ENCODE data around the gene HOXB4. TPM values are rescaled to one million over a fixed set of nuclear protein-coding genes. Genes with fewer than 3 reads are reported as not detected.

The HOXB4 gene
- total RNA-seq, 2 experiments from 2014 or later: 0.16 to 0.17 TPM

DNA sequence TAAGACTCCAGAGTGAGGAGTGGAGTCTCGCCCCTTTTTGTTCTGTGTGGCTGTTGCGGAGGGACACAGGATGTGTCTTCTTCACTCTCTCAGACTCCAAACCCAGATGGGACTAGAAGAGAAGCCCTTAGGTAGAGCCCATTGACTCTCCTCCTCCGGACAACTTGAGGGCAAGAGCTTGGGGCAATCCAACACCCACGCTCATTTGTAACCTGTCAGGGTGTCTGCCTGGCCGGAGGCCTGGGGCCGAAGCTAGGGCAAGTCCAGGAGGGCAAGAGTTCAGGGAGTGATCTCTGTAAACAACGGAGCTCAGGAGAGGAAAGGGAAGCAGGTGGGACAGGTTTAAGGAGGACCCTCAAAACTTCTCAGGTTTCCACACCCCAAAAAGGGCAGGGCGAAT is 45.9 kb downstream of the HOXB4 start:
- ATAC-seq (ENCODE audit: poor library complexity): no peak
- no peaks in the 10 kb centered on the region for H3K9me3 Mint-ChIP-seq
- no peak overlapping the region for H3K27ac Mint-ChIP-seq
- TF ChIP-seq, protein P1, sequence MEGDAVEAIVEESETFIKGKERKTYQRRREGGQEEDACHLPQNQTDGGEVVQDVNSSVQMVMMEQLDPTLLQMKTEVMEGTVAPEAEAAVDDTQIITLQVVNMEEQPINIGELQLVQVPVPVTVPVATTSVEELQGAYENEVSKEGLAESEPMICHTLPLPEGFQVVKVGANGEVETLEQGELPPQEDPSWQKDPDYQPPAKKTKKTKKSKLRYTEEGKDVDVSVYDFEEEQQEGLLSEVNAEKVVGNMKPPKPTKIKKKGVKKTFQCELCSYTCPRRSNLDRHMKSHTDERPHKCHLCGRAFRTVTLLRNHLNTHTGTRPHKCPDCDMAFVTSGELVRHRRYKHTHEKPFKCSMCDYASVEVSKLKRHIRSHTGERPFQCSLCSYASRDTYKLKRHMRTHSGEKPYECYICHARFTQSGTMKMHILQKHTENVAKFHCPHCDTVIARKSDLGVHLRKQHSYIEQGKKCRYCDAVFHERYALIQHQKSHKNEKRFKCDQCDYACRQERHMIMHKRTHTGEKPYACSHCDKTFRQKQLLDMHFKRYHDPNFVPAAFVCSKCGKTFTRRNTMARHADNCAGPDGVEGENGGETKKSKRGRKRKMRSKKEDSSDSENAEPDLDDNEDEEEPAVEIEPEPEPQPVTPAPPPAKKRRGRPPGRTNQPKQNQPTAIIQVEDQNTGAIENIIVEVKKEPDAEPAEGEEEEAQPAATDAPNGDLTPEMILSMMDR (IDR thresholded peaks at IDR 0.05): no peak
- H3K36me3 ChIP-seq (ENCODE audit: insufficient read depth, low read length): no peaks in the 10 kb centered on the region
- no peak for DNase-seq
- CTCF ChIA-PET: interaction anchor here (0.5 to 2.2 kb wide), 2 partner anchors 24 to 39 kb away, joined by 4 to 6 read pairs; no protein-coding TSS in a partner anchor
- peaks cover 0 to 2% of the 10 kb centered on the region in 2 experiments for H3K27me3 ChIP-seq (ENCODE audit: control insufficient read depth in 1 of 2, insufficient read depth in 2 of 2, low read length in 2 of 2)
- no peak overlapping the region for H3K27ac ChIP-seq (ENCODE audit: low read depth in 1 of 2, low read length in 2 of 2)
- intact Hi-C loops (cut with DNase I, micrococcal nuclease): no loop called here
- H3K4me1 ChIP-seq (ENCODE audit: insufficient read depth, low read length): no peaks in the 10 kb centered on the region
- peaks cover 0 to under 1% of the 10 kb centered on the region in 2 experiments for H3K9me3 ChIP-seq (ENCODE audit: control insufficient read depth in 1 of 2, insufficient read depth in 1 of 2, low read length in 2 of 2)
- no peak overlapping the region for H3K4me3 Mint-ChIP-seq
- H3K4me3 ChIP-seq (ENCODE audit: low read length): no peak overlapping the region
- no peaks in the 10 kb centered on the region for H3K36me3 Mint-ChIP-seq (ENCODE audit: low read depth)
- POLR2A ChIA-PET: no interaction called here
- H3K4me1 Mint-ChIP-seq (ENCODE audit: low read depth): no peaks in the 10 kb centered on the region
- peaks cover 21% of the 10 kb centered on the region for H3K27me3 Mint-ChIP-seq

DNA sequence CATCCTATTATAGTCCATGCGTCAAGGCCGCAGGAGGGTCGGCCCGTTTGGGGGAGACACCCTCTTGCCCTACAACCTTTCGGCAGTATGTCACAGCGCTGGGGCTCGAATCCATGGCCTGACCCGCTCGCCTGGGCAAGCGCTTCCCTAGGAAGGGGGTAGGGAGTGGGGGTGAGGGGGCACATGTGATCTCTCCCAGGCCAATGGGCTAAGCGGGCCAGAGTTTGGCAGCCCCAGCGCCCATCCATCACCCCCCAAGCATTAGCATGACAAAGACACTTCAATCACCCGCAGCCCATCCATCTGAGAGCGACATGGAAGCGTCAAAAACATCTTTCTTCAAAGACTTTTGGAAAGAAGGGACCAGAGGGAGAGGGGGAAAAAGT is 47.3 kb downstream of the HOXB4 start, which contains the start of gene HOXB1:
Gene HOXB1 (minus strand): TSS at position 125 of the 386 bp plus-strand sequence. CDS start 107 bp downstream, at position 18.
- no peak within 1 kb of the TSS for H3K27ac ChIP-seq (ENCODE audit: low read depth in 1 of 2, low read length in 2 of 2)
- H3K27me3 ChIP-seq (ENCODE audit: control insufficient read depth in 1 of 2, insufficient read depth in 2 of 2, low read length in 2 of 2): peaks cover 7 to 16% of the 10 kb centered on the region in 2 experiments
- Mint-ChIP-seq H3K9me3 (no peaks in the 10 kb centered on the region), H3K36me3 (ENCODE audit: low read depth) (no peaks in the 10 kb centered on the region), H3K27ac (no peak within 1 kb of the TSS), H3K4me1 (ENCODE audit: low read depth) (no peaks in the 10 kb centered on the region), H3K27me3 (peaks cover 24% of the 10 kb centered on the region), H3K4me3 (no peak within 1 kb of the TSS)
- no peak within 1 kb of the TSS for H3K4me3 ChIP-seq (ENCODE audit: low read length)
- ChIA-PET CTCF (no interaction called here), POLR2A (no interaction called here)
- peaks cover 6% of the 10 kb centered on the region for H3K4me1 ChIP-seq (ENCODE audit: insufficient read depth, low read length)
- ATAC-seq (ENCODE audit: poor library complexity) (no peak), DNase-seq (no peak)
- intact Hi-C loops (cut with DNase I, micrococcal nuclease): no loop called here
- TF ChIP-seq, protein P1 (IDR thresholded peaks at IDR 0.05): no peak
- H3K36me3 ChIP-seq (ENCODE audit: insufficient read depth, low read length): no peaks in the 10 kb centered on the region
- peaks cover 0 to 7% of the 10 kb centered on the region in 2 experiments for H3K9me3 ChIP-seq (ENCODE audit: control insufficient read depth in 1 of 2, insufficient read depth in 1 of 2, low read length in 2 of 2)

DNA sequence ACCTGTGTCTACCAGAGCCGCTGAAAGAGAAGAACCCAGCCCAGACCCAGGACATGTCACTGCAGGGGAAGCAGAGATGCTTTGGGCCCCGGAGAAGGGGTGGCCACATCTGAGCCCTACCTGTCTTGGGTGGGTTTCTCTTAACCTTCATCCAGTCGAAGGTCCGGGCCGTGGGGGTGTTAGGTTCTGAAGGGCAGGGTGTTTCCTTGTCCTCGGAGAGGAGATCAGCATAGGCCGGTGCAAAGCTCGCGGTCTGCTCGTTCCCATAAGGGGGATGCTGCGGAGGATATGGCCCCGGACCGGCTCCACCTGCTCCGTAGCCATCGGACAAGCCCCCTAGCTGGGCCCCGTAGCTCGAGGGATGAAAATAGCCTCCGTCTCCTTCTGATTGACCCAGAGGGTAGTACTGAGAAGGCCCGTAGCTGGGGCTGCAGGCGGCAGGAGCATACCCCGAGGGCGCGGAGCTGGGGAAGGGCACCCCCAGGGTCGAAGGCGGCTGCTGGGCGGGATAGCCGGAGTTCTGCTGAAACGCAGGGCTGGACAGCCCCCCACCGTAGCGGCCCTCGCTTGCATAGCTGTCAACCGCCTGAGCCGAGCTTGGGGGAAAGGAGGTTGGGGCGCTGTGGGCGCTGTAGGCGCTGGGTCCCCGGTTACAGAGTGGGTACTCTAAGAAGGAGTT is 47.8 kb downstream of the HOXB4 start:
- intact Hi-C loops (cut with DNase I, micrococcal nuclease): no loop called here
- ChIA-PET POLR2A (no interaction called here), CTCF (no interaction called here)
- H3K4me3 ChIP-seq (ENCODE audit: low read length): no peak overlapping the region
- H3K36me3 ChIP-seq (ENCODE audit: insufficient read depth, low read length): no peaks in the 10 kb centered on the region
- Mint-ChIP-seq H3K27me3 (peaks cover 29% of the 10 kb centered on the region), H3K9me3 (no peaks in the 10 kb centered on the region), H3K4me1 (ENCODE audit: low read depth) (no peaks in the 10 kb centered on the region), H3K4me3 (no peak overlapping the region), H3K36me3 (ENCODE audit: low read depth) (no peaks in the 10 kb centered on the region), H3K27ac (no peak overlapping the region)
- H3K27ac ChIP-seq (ENCODE audit: low read depth in 1 of 2, low read length in 2 of 2): no peak overlapping the region
- peaks cover 0 to 7% of the 10 kb centered on the region in 2 experiments for H3K9me3 ChIP-seq (ENCODE audit: control insufficient read depth in 1 of 2, insufficient read depth in 1 of 2, low read length in 2 of 2)
- ATAC-seq (ENCODE audit: poor library complexity) (no peak), DNase-seq (no peak)
- peaks cover 10 to 17% of the 10 kb centered on the region in 2 experiments for H3K27me3 ChIP-seq (ENCODE audit: control insufficient read depth in 1 of 2, insufficient read depth in 2 of 2, low read length in 2 of 2)
- TF ChIP-seq, protein P1 (IDR thresholded peaks at IDR 0.05): no peak
- H3K4me1 ChIP-seq (ENCODE audit: insufficient read depth, low read length): peaks cover 6% of the 10 kb centered on the region
